ENCODE results near the gene MRPL58. TPM values are rescaled to one million over a fixed set of nuclear protein-coding genes. Genes with fewer than 3 reads are reported as not detected.

MRPL58 gene
- total RNA-seq, 2 experiments from 2014 or later, result 75.3 to 84.2 TPM

- no peak overlapping the region for H3K4me3 ChIP-seq (ENCODE audit: low read depth, low read length, poor library complexity, severe bottlenecking)
- no peaks in the 10 kb centered on the region for H3K9me3 ChIP-seq (ENCODE audit: low read length)
- no peaks in the 10 kb centered on the region for H3K9me2 ChIP-seq (ENCODE audit: insufficient read depth, low read length)
- H4K20me1 ChIP-seq (ENCODE audit: insufficient read depth, low read length), result peaks cover 4% of the 10 kb centered on the region; the same call in 1 of the 2 replicates
- ChIA-PET POLR2A (interaction anchor here (0.6 to 1.8 kb wide), 3 partner anchors 11 to 179 kb away, joined by 3 to 6 read pairs (median 3); no protein-coding TSS in a partner anchor), CTCF (ENCODE audit: unreplicated experiment) (no interaction called here)
- no peak overlapping the region for H2AFZ ChIP-seq (ENCODE audit: low read length)
- peaks cover 51% of the 10 kb centered on the region for H3K36me3 ChIP-seq (ENCODE audit: insufficient read depth, low read length)
- peaks cover 23% of the 10 kb centered on the region for H3K79me2 ChIP-seq (ENCODE audit: insufficient read depth, low read depth, low read length)
- intact Hi-C loops (cut with micrococcal nuclease; ENCODE audit: unreplicated experiment), result loop anchor here (10.0 kb wide), 1 partner anchor 365 kb away; no protein-coding TSS in a partner anchor
- no peak overlapping the region for H3K4me2 ChIP-seq (ENCODE audit: low read length)
- TF ChIP-seq CTCF (conservative IDR thresholded peaks at IDR 0.05; ENCODE audit: low read length) (no peak), EZH2phosphoT487 (IDR thresholded peaks at IDR 0.05; ENCODE audit: borderline replicate concordance, low read depth, low read length) (no peak)
- no TSS peak for BruUV-seq (replicated peaks)
- no peak for DNase-seq (ENCODE audit: low spot score)
- H3K4me1 ChIP-seq (ENCODE audit: insufficient read depth, low read length, poor library complexity, severe bottlenecking), result peaks cover 14% of the 10 kb centered on the region
- H3K27ac ChIP-seq (ENCODE audit: low read depth, low read length, poor library complexity, severe bottlenecking), result no peak overlapping the region
Observed at GRCh38 chr17:75049706-75050105, 37.2 kb downstream of the MRPL58 start.

GRCh38 chr17:75051941-75052340 is 39.5 kb downstream of the MRPL58 start:
- CTCF ChIA-PET (ENCODE audit: unreplicated experiment), result no interaction called here
- peaks cover 72% of the 10 kb centered on the region for H3K36me3 ChIP-seq (ENCODE audit: insufficient read depth, low read length)
- no TSS peak for BruUV-seq (replicated peaks)

More at GRCh38 chr17:75051941-75052340, 39.5 kb downstream of the MRPL58 start:
- Histone ChIP-seq H3K4me2 (ENCODE audit: low read length) (no peak overlapping the region), H2AFZ (ENCODE audit: low read length) (no peak overlapping the region), H3K9me3 (ENCODE audit: low read length) (no peaks in the 10 kb centered on the region), H3K4me3 (ENCODE audit: low read depth, low read length, poor library complexity, severe bottlenecking) (no peak overlapping the region), H3K4me1 (ENCODE audit: insufficient read depth, low read length, poor library complexity, severe bottlenecking) (peaks cover 14% of the 10 kb centered on the region), H3K9me2 (ENCODE audit: insufficient read depth, low read length) (no peaks in the 10 kb centered on the region), H3K27ac (ENCODE audit: low read depth, low read length, poor library complexity, severe bottlenecking) (no peak overlapping the region), H4K20me1 (ENCODE audit: insufficient read depth, low read length) (peaks cover 4% of the 10 kb centered on the region; the same call in 1 of the 2 replicates), H3K79me2 (ENCODE audit: insufficient read depth, low read depth, low read length) (peaks cover 13% of the 10 kb centered on the region)
- intact Hi-C loops (cut with micrococcal nuclease; ENCODE audit: unreplicated experiment), result no loop called here
- no peak for TF ChIP-seq CTCF (conservative IDR thresholded peaks at IDR 0.05; ENCODE audit: low read length)
- no peak for TF ChIP-seq EZH2phosphoT487 (IDR thresholded peaks at IDR 0.05; ENCODE audit: borderline replicate concordance, low read depth, low read length)
- POLR2A ChIA-PET, result interaction anchor here (0.9 kb wide), 1 partner anchor 39 kb away, joined by 3 read pairs; no protein-coding TSS in a partner anchor
- no peak for DNase-seq (ENCODE audit: low spot score)

Measured in OCI-LY7 (cell line).